NB4 (cell line): Measurements from ENCODE around the gene DLGAP4.

Experiments used
- MAX ChIP-seq: IDR thresholded peaks from 2 replicates; pipeline ENCODE4 v1.6.1; 2011; ENCODE audit warnings: low read depth, low read length
- POLR2A ChIP-seq: IDR thresholded peaks from 2 replicates; pipeline ENCODE4 v1.6.1; 2011; ENCODE audit warnings: mild to moderate bottlenecking; ENCODE audit not compliant: insufficient read length; ENCODE audit errors: extremely low read depth
- TF ChIP-seq, protein P1 (sequence below): IDR thresholded peaks from one replicate; pipeline ENCODE4 v1.5.1; 2012; ENCODE audit warnings: low read depth, low read length

DNA sequence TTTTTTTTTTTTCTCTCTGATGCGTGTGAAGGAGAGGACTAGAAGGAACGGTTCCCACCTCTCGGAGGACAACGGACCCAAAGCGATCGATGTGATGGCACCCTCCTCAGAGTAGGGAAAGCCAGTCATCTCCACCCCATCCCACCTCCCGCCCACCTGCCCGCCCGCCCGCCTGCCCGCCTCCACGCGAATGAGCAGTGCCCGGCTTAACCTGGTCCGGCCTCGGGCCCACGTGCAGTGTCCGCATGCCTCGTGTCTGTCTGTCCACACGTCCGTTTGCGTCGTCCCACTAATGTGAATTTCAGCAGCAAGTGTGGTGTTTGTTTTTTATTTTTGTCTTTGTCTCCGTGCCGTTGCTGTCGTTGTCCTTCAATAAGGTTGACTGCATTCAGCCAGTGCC lies 193.1 kb downstream of the DLGAP4 start:
- TF ChIP-seq POLR2A (no peak), MAX (no peak)
- TF ChIP-seq, protein P1, sequence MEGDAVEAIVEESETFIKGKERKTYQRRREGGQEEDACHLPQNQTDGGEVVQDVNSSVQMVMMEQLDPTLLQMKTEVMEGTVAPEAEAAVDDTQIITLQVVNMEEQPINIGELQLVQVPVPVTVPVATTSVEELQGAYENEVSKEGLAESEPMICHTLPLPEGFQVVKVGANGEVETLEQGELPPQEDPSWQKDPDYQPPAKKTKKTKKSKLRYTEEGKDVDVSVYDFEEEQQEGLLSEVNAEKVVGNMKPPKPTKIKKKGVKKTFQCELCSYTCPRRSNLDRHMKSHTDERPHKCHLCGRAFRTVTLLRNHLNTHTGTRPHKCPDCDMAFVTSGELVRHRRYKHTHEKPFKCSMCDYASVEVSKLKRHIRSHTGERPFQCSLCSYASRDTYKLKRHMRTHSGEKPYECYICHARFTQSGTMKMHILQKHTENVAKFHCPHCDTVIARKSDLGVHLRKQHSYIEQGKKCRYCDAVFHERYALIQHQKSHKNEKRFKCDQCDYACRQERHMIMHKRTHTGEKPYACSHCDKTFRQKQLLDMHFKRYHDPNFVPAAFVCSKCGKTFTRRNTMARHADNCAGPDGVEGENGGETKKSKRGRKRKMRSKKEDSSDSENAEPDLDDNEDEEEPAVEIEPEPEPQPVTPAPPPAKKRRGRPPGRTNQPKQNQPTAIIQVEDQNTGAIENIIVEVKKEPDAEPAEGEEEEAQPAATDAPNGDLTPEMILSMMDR = no peak
